H1 (cell line): ENCODE measurements around the gene TBC1D16. TPM values are rescaled to one million over a fixed set of nuclear protein-coding genes. Genes with fewer than 3 reads are reported as not detected.

Experiments
- BRCA1 ChIP-seq: IDR thresholded peaks from 2 replicates; pipeline ENCODE4 v1.6.1; 2012; ENCODE audit warnings: low read depth, low read length, improper control_type of control experiment
- polyA plus RNA-seq, 7 experiments: library from polyadenylated mRNA; depleted of rRNA in 3 of 7; stranded (reverse) in 5 of 7; unstranded in 2 of 7; fragments of >200 nt in 5 of 7; fragments of 200-250 nt in 2 of 7; gene quantifications; 1 replicate in 5 of 7; 2 replicates in 1 of 7; 4 replicates in 1 of 7; pipeline versions ENCODE4 v1.2.1 to v1.2.3, GENCODE V29; 2011 to 2013; ENCODE audit warnings: missing spikeins in 2 of 7, mixed read lengths in 2 of 7
- total RNA-seq: library from RNA; stranded (reverse); fragmentation: NEBNext Ultra II Directional; extraction: Animal tissue kit (Norgen Biotek cat#: 25700); gene quantifications from 2 replicates; pipeline ENCODE4 v1.2.1, GENCODE V29; 2021

Gene TBC1D16
- total and polyA plus RNA-seq, 2 of the 8 experiments (the other 6 are each of a cell fraction or from before 2014, with no cell fraction given) = 21.1 to 109 TPM

- no peak for TF ChIP-seq BRCA1
Measured at GRCh38 chr17:79933863-79934652, 101.6 kb downstream of the TBC1D16 start (continued).
